Measurements from ENCODE around the gene CCDC60.

CCDC60 gene

DNA sequence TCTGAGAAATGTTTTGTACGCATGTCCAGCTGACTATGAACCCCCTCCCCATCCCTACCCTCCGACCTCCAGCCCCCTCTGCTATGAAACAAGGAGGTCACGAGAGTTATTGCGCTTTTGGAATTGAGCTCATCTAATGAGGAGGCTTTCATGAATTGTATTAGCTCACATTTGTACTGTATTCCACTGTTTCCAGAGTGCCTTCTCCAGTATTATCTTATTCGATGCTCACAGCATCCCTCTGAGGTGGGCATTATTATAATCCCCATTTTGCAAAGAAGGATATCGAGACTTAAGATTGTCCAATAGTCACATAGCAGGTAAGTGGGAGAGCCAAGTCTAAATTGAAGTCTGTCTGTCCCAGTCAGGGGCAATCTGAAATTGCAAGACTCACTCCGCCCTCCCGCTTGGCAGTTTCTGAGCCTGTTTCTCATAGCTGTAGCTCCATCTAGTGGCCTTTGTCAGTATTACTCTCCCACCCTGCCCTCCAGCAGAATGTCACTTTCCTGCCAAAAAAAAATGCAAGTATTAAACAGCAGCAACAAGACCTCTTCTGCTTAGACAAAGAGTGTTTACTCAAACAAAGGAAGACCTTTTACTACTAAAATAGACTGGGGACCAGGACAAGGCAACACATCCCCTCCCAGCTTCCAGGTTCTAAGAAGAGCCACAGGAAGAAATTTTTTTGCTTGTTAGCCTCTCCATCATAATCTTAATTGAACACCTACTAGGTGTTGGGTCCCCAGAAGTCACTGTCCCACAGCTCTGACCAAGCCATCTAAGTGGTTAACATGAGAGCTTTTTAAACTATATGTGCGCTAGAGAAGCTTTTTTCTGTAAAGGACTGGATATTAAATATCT is 210.5 kb downstream of the CCDC60 start:
- peak; percentile 17 for DNase-seq (ENCODE audit: low read depth)

DNA sequence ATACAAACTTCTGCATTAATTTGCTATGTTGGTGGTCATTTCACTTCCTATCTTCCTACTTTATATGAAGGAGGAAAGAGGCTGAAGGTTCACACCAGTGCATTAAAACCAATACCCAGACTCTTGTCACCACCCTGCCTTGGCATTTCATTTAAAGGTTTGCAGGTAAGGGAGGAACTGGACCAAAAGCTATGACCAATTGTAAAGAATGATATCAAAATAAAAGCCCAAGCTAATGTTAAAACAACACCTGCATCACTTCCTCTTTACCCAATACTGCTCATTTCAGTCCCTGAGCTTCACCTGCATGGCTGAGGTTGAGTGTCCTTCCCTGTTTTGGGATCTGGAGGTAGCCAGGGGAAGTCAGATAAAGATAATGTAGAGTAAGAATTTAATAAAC is 211.8 kb downstream of the CCDC60 start:
- DNase-seq (ENCODE audit: low read depth) = no peak

DNA sequence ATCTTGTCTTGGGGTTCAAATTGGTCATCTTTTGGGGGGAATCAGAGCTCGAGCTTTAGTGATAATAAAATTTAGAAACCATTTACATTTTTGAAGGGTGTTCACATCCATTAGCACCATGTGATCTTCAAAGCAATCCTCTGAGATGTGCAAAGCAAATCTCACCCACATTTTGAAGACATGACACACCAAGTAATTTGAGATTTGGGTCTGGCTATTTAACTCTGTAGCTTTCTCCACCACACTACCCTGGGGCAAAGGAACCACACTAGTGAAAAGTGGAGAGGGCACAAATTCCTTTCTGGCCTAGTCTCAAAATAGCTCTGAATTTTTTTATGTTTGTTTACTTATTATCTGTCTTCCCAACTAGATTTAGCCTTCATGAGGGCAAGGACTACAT is 212.5 kb downstream of the CCDC60 start:
- DNase-seq (ENCODE audit: low read depth) = no peak

DNA sequence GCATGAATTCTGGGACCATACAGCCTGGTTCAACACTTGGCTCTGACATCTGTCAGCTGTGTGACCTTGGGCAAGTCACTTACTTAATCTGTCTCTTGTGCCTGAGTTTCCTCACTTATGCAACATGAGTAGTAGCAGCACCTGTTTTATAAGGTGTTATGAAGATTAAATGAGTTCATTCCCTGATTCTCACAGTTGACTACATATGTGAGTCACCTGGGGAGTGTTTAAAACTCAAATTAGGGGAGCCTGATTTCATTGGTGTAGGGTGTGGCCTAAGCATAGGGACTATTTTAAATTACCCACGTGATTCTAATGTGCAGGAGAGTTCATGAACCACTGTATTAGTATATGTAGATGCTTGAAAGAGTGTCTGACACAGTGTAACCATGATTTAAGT is 222.3 kb downstream of the CCDC60 start:
- DNase-seq (ENCODE audit: low read depth) = no peak

DNA sequence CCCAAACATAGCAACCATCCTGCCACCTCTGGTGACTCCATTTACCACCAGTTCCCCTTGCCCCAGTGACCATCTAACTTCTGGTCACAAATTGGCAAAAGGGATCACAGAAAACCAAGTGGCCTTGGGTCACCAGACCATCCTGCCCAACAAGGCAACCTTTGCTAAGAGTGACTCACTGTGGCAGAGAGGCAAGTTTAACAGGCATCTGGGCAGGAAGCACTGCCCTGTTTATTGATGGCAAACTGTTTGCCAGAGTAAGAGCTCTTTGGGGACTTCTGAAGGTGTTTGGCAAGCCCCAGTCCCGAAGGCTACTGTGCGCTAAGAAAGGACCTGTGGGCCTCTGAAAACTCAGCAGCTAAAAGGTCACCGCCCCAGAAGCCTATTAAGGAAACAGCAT is 230.9 kb downstream of the CCDC60 start:
- DNase-seq (ENCODE audit: low read depth) = no peak

DNA sequence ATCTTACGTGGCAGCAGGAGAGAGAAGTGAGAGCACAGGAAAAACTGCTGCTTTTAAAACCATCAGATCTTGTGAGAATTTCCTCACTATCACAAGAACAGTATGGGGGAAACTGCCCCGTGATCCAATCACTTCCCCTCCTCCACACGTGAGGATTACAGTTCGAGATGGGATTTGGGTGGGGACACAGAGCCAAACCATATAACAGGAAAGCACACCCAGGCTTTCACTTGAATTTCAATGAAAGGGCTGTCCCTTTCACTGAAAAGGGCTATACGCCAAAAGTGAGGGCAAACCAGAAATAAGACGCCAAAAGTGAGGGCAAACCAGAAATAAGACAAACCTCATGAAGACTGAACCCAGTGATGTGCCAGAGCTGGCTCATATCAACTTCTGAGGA is 236.2 kb downstream of the CCDC60 start:
- no peak for DNase-seq (ENCODE audit: low read depth)

DNA sequence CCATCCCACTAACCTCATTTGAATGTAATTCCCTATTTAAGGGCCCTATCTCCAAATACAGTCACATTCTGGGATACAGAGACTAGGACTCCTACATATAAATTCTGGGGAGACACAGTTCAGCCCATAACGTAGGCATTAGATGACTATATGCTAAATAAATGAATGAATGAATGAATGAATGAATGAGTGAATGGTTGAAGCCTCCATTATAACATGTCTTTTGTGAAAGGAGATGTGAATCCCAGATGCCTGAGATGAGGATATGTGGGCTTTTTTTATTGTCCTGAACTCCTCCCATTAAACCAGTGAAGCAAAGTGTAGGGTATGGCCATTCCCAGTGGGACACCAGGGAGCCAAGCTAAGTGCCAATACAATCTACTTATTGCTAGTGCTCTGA is 238.6 kb downstream of the CCDC60 start:
- no peak for DNase-seq (ENCODE audit: low read depth)

DNA sequence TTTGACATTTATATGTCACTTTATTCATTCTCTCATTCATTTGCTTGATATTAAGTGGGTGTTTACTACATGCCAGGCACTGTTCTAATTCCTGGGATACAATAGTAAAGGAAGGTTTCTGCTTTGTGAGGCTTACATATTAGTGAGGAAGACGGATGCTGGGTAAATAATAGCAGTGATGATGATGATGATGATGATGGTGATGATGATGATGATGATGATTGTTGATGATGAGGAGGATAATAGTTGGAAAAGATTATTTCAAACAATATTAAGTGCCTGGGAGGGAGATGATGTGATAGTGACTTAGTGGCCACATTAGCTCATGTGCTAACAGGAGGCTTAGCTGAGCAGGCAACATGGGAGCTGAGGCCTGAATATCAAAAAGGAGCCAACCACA is 239.7 kb downstream of the CCDC60 start:
- no peak for DNase-seq (ENCODE audit: low read depth)

DNA sequence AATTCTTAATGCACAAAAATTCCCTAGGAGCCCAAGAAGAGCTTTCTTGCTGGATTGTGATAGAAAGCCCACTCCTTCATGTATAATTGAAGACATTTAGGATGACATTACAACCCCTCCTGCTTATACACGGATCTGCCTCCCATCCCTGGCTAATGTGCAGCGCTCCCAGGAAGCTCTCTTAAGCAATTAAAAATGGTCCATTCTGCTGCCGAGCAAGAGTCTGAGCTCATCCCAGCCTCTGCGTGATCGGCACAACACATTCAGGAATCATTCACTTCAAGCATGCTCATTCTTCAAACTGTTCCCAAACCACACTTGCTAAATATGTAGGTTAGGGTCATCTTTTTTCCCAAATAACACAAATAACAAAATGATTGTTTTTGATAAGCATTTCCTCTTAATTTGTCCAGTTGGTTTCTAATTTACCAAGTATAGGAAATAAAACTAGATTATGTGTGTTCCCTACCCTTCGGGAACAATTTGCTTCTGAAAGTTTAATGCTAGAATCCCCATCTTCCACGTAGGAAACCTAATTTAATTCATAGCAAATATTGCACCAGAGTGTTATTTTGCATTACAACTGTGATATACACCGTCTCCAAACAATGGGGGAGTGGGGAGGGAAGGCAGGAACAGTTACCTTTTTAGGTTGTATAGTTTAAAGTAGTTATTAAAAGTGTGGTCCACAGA is 241.7 kb downstream of the CCDC60 start:
- no peak for DNase-seq (ENCODE audit: low read depth)

DNA sequence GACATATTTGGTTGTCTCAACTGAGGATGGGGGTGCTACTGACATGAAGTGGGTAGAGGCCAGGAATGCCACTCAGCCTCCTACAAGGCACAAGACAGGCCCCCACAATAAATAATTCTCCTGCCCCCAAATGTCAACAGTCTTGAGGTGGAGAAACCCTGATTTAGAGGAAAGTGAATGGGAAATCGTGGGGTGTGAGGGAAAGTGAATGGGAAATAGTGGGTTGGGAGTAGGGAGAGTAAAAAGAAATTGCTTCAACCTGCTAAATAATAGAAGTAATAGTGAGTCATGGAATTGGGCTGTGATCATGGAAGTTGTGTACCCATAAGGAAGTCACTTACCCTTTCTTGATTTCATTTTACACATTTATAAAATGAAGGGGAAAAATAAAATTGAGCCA is 242.4 kb downstream of the CCDC60 start:
- no peak for DNase-seq (ENCODE audit: low read depth)

DNA sequence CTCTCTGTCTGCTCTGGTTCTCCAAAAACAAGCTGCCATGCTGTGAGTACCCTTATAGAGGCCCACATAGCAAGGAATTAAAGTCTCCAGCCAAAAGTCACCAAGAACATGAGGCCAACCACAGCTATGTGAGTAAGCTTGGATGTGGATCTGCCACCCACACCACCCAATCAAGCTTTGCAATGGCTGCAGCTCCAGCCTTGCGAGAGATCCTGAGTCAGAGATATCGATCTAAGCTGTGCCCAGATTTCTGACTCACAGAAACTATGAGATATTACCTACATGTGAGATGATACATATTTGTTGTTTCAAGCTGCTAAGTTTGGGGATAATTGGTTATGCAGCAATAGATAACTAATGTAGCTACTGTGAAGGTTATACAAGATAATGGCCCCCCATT is 243.6 kb downstream of the CCDC60 start:
- no peak for DNase-seq (ENCODE audit: low read depth)

DNA sequence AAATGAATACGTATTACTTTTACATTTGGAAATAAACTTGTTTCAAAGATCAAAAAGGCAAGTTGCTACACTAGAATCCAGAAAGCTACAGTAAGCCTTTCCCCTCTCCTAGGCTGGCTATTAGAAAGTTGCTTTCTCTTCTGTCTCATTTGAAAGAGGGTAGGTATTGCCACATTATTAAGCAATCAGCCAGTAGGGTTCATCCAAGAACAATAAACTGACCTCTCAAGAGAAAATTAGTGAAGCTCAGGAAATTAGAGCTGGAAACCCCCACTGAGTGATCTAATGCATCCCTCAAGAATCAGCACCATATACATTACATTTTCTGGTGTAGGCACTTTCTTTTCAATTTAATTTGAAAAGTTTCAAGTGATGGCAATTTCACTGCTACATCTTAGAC is 254.6 kb downstream of the CCDC60 start:
- no peak for DNase-seq (ENCODE audit: low read depth)

DNA sequence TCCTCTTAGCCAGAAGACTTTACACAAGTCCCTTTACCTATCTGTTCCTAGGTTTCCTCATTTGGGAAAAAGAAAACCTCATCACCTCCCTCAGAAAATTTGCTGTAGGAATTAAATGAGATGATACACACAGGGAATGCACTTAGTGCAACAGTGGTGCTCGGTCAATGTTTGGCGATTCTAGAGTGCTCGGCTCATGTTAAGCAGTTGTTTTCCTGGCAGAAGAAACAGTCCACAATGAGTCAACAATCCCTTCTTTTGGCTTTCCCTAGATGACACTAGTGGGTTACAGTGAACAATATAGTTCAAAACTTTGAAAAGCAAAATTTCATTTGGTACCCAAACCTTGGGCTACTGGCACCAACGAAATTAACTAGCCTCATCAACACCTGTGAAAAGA is 255.1 kb downstream of the CCDC60 start:
- no peak for DNase-seq (ENCODE audit: low read depth)

Data from GM04503 (cell line).